D341Med (cell line): ENCODE results near the gene SGCD.

Source experiments
- DNase-seq: peaks from one replicate; pipeline ENCODE4 v3.0.0; 2012; ENCODE audit warnings: low spot score

Gene SGCD

DNA sequence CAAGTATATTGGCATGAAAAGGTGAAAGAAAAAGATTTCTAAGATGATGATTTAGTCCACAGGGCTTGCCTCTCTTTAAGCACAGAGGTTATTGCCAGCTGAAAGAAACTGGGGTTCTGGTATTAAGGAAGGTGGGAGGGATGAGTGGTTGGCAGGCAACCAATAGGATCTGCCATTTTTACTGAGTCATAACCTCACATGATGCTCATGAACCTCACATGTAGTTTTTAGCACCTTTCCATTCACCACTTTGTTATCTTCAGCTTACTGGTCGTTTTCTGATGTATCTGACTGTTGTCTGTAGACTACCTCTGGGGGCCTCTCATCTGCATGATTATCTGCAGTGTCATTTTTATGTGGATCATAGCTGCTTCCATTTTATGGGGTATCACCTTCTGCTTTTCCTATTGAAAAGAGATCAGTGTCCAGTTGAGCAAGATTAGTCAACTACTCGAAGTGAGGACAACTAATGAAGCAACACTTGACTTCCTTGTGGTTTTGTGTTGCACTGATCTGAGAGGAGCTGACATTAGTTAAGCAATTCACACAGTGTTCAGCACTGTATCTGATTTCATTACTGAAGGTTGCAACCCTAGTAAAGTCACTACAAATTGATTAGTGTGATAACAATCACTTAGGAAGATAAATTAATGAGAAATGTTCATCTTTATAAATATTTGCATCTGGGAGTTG lies 186.3 kb downstream of the SGCD start:
- DNase-seq: no peak

DNA sequence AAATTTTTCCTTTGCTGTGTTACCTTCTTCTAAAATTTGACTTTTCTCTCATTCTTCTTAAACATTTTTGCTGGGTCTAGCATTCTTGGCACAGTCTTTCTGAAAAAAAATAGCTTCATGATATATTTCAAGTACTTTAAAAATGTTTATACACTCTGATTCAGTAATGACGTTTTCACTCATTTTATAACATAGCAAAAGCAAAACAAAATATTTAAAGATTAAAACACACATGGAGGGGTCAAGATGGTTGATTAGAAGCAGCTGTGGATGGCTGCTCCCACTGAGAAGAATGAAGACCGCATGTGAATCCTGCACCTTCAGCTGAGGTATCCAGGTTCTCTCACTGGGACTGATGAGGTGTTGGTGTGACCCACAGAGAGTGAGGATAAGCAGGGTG lies 188.2 kb downstream of the SGCD start:
- no peak for DNase-seq

- DNase-seq: no peak
Observed at GRCh38 chr5:156515803-156516360, 188.9 kb downstream of the SGCD start.

- DNase-seq: no peak
Observed at GRCh38 chr5:156522651-156523529, 195.9 kb downstream of the SGCD start.

DNA sequence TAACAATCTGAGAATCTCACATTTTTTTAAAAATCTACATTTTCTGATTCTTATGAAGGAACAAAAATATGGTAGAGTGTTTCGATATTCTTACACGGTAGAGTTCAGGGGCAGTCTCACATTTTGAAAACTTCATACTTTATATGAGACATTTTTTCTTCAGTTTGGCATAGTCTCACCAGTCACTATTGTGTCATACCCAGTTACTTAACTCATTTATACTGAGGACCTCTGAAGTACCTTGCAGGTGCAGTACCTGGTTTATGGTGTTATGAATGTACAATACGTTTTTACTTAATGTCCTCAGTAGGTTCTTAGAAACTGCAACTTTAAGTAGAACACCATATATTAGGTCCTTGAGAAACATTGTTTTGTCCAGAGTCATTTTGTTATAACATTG lies 196.6 kb downstream of the SGCD start:
- DNase-seq: no peak

- DNase-seq: no peak
Observed at GRCh38 chr5:156526081-156526925, 199.3 kb downstream of the SGCD start.

DNA sequence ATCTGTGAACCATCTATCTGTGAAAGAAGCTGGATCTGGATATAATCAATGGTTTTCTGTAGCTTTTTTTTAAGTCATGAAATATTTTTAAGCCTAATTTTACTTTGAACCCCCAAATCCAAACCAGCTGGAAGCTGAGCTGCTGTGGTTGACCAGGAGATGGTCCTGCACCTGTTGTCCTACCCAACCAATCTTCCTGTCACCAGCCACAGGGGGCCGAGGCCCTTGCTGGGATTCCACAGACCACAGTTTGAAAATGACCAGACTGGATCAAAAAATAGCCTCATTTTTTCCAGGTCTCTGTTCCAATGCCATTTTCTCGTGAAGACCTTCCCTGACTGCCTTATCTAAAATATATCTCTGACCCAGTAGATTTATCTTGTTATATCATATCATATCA lies 200.6 kb downstream of the SGCD start:
- no peak for DNase-seq

- no peak for DNase-seq
Observed at GRCh38 chr5:156528673-156529072, 201.7 kb downstream of the SGCD start.

GRCh38 chr5:156529892-156530291 lies 202.9 kb downstream of the SGCD start:
- no peak for DNase-seq

DNA sequence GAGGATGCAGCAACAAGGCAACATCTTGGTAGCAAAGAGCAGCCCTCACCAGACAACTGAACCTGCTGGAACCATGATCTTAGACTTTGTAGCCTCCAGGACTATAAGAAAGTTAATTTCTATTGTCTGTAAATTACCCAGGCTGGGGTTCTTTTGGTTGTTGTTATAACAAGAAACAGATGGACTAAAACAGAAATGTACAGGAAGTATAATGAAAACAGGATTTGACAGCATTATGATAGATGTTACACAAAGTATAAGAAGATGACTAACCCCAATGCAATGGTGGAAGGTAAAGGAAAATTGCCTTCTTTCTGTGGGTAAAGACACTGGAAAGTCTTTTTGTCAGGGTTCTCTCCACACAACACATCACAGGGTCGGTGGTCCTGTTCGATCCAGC lies 204.2 kb downstream of the SGCD start:
- DNase-seq: no peak

GRCh38 chr5:156532921-156533320 lies 206.0 kb downstream of the SGCD start:
- DNase-seq: no peak

- DNase-seq: no peak
Observed at GRCh38 chr5:156534085-156534484, 207.1 kb downstream of the SGCD start.

- no peak for DNase-seq
Observed at GRCh38 chr5:156534906-156535485, 208.0 kb downstream of the SGCD start.

DNA sequence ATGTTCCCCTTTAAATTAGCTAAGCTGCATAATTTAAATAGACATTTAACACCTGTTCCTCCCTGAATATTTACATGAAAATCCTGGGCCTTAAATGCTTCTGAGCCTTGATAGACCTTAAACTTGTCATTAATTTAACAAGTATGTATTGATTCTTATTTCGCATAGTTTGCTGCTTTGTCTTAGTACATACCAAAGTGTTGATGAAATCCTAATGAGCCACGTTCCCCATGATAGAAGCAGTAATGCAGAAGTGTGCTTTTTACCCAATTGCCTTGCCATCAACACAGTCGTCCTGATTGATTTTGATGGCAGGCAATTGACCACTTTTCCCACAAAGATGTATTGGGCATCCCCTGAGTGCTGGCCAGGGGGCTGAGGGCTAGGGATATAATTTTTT lies 213.5 kb downstream of the SGCD start:
- no peak for DNase-seq

DNA sequence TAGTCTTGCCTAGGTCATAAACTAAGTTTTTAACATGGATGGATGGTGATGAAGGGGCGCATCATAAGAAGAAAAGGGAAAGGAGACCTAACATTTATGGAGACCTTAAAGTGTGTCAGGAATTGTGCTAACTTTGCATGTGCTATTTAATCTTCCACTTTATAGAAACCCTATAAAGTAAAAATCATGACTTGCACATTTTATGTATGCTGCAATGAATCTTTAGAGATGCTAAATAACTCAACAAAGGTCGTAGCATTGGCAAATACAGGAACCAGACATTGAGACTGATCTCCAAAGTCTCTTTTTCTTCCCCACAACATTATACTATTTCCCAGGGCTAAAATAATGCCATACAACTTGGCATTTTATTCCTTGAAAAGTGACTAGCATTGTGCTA lies 214.6 kb downstream of the SGCD start:
- DNase-seq: no peak

GRCh38 chr5:156543348-156544145 lies 216.6 kb downstream of the SGCD start:
- DNase-seq: peak; percentile 57

DNA sequence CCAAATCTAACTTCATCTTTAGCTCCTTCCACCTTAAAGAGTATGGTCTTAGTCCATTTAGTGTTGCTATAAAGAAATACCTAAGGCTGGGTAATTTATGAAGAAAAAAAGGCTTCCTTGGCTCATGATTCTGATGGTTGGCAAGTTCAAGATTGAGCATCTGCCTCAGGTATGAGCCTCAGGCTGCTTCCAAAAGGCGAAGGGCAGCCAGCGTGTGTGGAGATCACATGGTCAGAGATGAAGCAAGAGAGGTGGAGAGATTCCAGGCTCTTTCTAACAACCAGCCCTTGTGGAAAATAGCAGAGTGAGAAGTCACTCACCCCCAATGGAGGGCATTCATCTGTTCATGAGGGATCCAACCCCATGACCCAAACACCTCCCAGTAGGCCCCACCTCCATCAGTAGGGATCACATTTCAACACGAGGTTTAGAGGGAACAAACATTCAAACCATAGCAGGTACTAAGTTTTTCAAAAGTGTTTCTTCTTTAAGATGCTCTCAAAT lies 225.9 kb downstream of the SGCD start:
- DNase-seq: no peak

DNA sequence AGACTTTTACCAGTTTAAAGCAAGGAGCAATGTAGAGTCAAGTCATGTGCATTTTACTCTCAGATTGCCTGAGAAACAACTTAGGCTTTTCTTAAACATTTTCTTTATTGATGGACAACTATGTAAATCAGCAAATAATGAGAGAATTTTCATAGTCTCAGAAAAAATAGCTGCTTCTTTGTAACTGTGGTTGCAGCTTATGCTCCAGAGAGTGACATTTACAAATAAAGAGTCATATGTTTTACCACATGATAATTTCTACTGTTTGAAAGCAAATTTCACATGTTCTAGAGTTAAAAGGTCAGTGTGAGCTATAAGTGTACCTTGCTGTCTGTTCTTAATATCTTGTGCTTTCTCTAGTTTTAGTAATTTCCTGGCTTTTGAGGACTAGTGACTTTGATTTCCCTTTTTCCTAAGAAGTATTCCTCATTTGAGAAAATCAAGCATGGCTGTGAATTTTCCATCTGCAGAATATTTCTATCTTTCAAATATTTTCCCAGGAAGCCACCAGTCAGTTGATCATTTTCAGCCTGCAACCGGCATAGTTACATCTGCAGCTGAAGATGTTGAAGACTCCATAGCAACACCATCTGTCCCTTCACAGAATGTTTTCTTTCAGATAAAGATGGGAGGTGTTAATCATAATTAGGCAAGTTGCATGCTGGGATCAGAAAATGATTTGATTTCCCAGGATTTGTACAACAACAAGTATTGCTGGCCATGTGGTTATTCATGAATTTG lies 229.9 kb downstream of the SGCD start:
- no peak for DNase-seq

GRCh38 chr5:156560002-156560401 lies 233.0 kb downstream of the SGCD start:
- DNase-seq: no peak

DNA sequence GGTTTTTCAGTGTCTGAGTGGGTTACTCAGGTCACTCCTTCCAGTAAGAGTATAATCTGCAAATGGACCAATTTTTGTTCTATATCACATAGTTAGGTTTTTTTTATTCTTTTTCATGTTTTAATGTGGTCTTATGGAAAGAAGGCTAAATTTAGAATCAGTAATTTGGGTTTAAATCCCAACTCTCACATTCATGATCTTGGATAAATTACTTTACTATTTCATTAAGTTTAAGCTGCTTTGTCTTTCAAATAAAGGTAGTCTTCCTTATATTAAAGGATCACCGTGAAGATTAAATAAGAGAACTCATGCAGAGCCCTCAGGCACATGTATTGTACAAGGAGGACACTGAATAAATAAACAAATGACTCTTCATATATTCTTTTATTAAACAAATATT lies 234.7 kb downstream of the SGCD start:
- no peak for DNase-seq
